Peyer's patch (tissue), 4 donors: ENCODE results near the gene ZNF57. TPM values are rescaled to one million over a fixed set of nuclear protein-coding genes. Genes with fewer than 3 reads are reported as not detected.
A peak's percentile ranks its signal among the peaks of the same experiment; 100 is the strongest.
"Not testable (repeated sequence)": the region's sequence is repeated elsewhere in the genome, so short reads cannot be mapped to it uniquely, and the experiment has no call there.

ENCODE experiments used
- DNase-seq, 3 donors: peaks; one replicate each; pipeline ENCODE4 v3.0.0-alpha.2; 2017 to 2019
- H3K27ac ChIP-seq, 4 donors: fragments of 200-600 bp; sonication (generic); one replicate each; pipeline ENCODE4 v1.5.1; 2016 to 2019
- H3K27me3 ChIP-seq, 2 donors: fragments of 200-600 bp; sonication (generic); one replicate each; pipeline ENCODE4 v1.5.1; 2019
- H3K36me3 ChIP-seq, 3 donors: fragments of 200-600 bp; sonication (generic); one replicate each; pipeline ENCODE4 v1.5.1; 2016 to 2019
- H3K4me1 ChIP-seq, 4 donors: fragments of 200-600 bp; sonication (generic); one replicate each; pipeline ENCODE4 v1.5.1; 2016 to 2019
- H3K4me3 ChIP-seq, 4 donors: fragments of 200-600 bp; sonication (generic); 1 replicate in 3 of 4; 2 replicates in 1 of 4; pipeline ENCODE4 v1.5.1; 2016 to 2019; ENCODE audit warnings: mild to moderate bottlenecking in 1 of 4
- H3K9me3 ChIP-seq, 4 donors: fragments of 200-600 bp; sonication (generic); one replicate each; pipeline ENCODE4 v1.5.1; 2016 to 2019; ENCODE audit warnings: mild to moderate bottlenecking in 1 of 4
- POLR2A ChIP-seq, 2 donors: fragments of 450-650 bp; IDR thresholded peaks; one replicate each; pipeline ENCODE4 v1.5.1; 2017; ENCODE audit warnings: antibody characterized with exemption in 2 of 2, mild to moderate bottlenecking in 2 of 2, moderate library complexity in 2 of 2
- total RNA-seq, 4 donors: library from RNA; depleted of rRNA; stranded (reverse); fragments of >200 nt; gene quantifications; one replicate each; pipeline ENCODE4 v1.1.0, GENCODE V29; 2016
- TF ChIP-seq, protein P1 (sequence below), 6 experiments: fragments of 450-650 bp in 4 of 6; fragments of 200-600 bp in 2 of 6; sonication (generic) in 1 of 6; IDR thresholded peaks; one replicate each; pipeline ENCODE4 v1.5.1; 2017 to 2019; ENCODE audit warnings: antibody characterized with exemption in 6 of 6, mild to moderate bottlenecking in 3 of 6, moderate library complexity in 1 of 6

The ZNF57 gene
- total RNA-seq, 4 donors from 2014 or later, result 2.5 to 24.1 (median 19.3) TPM

DNA sequence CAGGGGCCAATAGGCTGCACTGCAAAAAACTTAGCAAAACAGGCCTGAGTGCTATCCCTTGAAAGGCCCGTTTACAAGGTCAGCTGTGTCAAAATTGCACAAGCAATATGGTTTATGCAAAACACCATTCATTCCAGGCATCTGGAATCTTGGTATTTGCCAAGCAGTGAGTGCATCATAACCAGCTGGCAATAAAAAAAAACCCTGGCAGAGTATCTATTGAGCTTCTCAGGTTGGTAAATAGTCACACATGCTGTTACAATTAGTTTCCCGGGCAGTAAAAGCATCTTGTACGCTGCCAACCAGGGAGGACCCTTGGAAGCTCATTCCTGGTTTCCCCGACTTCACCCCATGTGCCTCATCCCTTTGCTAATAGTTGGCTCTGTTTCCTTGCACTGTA, 22.8 kb downstream of the ZNF57 start:
- H3K9me3 ChIP-seq, result no peaks in the 10 kb centered on the region
- H3K4me3 ChIP-seq, result no peak overlapping the region
- TF ChIP-seq, protein P1, sequence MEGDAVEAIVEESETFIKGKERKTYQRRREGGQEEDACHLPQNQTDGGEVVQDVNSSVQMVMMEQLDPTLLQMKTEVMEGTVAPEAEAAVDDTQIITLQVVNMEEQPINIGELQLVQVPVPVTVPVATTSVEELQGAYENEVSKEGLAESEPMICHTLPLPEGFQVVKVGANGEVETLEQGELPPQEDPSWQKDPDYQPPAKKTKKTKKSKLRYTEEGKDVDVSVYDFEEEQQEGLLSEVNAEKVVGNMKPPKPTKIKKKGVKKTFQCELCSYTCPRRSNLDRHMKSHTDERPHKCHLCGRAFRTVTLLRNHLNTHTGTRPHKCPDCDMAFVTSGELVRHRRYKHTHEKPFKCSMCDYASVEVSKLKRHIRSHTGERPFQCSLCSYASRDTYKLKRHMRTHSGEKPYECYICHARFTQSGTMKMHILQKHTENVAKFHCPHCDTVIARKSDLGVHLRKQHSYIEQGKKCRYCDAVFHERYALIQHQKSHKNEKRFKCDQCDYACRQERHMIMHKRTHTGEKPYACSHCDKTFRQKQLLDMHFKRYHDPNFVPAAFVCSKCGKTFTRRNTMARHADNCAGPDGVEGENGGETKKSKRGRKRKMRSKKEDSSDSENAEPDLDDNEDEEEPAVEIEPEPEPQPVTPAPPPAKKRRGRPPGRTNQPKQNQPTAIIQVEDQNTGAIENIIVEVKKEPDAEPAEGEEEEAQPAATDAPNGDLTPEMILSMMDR (IDR thresholded peaks at IDR 0.05), result no peak
- TF ChIP-seq POLR2A (IDR thresholded peaks at IDR 0.05), result no peak
- DNase-seq, result peak in 1 of 3 donors; percentile 19
- H3K27ac ChIP-seq, result no peak overlapping the region
- no peaks in the 10 kb centered on the region for H3K4me1 ChIP-seq
- no peaks in the 10 kb centered on the region for H3K27me3 ChIP-seq
- peaks cover 0 to 14% (median 0%) of the 10 kb centered on the region in 3 donors for H3K36me3 ChIP-seq

DNA sequence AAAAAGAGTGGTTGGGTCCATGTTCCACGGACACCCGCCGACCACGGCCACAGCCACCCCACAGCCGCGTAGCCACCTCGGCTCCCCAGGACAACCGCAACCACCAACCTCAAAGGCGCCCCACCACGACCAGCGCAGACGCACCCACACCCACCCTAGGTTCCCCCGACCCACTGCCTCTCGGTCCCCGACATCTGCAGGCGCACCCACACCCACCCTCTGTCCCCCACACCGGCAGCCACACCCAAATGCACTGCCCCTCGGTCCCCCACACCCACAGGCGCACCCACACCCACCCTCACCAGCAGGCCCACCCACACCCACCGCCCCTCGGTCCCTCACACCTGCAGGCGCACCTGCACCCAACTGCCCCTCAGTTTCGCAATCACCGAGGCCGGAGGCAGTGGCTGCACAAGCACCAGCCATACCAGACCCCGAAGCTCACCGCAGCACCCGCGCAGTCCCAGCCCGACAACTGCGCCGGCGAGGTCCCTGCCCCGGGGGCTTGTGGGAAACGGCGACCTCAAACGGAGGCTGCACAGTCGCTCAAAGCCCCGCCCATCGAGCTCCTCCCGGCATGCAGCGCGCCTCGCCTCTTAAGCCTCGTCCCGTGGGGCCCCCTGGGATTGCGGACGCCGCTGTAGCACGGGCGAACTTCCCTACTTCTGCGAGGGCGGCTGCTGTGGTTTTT, 25.8 kb downstream of the ZNF57 start:
- Histone ChIP-seq H3K27me3 (no peaks in the 10 kb centered on the region), H3K4me1 (no peaks in the 10 kb centered on the region), H3K4me3 (no peak overlapping the region), H3K36me3 (no peaks in the 10 kb centered on the region), H3K9me3 (peaks cover 0 to 3% (median 0%) of the 10 kb centered on the region in 4 donors), H3K27ac (no peak overlapping the region)
- peak in 1 of 3 donors; percentile 41 for DNase-seq
- TF ChIP-seq POLR2A (IDR thresholded peaks at IDR 0.05), result no peak
- TF ChIP-seq, protein P1 (IDR thresholded peaks at IDR 0.05), result no peak

- H3K27me3 ChIP-seq, result no peaks in the 10 kb centered on the region
- H3K4me3 ChIP-seq, result no peak overlapping the region
- H3K27ac ChIP-seq, result no peak overlapping the region
- DNase-seq, result no peak
- no peak for TF ChIP-seq POLR2A (IDR thresholded peaks at IDR 0.05)
- TF ChIP-seq, protein P1 (IDR thresholded peaks at IDR 0.05), result no peak
- no peaks in the 10 kb centered on the region for H3K36me3 ChIP-seq
- H3K4me1 ChIP-seq, result no peaks in the 10 kb centered on the region
- peaks cover 0 to 7% (median 0%) of the 10 kb centered on the region in 4 donors for H3K9me3 ChIP-seq
Measured at GRCh38 chr19:2927032-2927430, 26.3 kb downstream of the ZNF57 start.

DNA sequence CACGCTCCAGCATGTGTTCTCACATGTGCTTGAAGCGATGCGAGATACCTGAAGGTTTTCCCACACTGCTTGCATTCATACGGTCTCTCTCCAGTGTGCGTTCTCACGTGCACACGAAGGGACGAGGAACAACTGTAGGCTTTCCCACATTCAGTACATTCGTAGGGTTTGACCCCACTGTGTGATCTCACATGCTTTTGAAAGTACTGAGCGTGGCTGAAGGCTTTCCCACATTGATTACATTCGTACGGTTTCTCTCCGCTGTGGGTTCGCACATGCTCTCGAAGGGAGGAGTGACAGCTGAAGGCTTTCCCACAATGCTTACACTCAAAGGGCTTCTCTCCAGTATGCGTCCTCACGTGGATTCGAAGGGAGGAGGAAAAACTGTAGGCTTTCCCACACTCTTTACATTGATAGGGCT, 32.8 kb downstream of the ZNF57 start:
- H3K9me3 ChIP-seq, result peaks cover 0 to 37% (median 6%) of the 10 kb centered on the region in 4 donors
- DNase-seq, result no peak
- TF ChIP-seq POLR2A (IDR thresholded peaks at IDR 0.05), result no peak
- TF ChIP-seq, protein P1 (IDR thresholded peaks at IDR 0.05), result no peak
- no peaks in the 10 kb centered on the region for H3K27me3 ChIP-seq
- peaks cover 0 to 46% (median 0%) of the 10 kb centered on the region in 3 donors for H3K36me3 ChIP-seq
- H3K27ac ChIP-seq, result no peak overlapping the region
- no peaks in the 10 kb centered on the region for H3K4me1 ChIP-seq
- H3K4me3 ChIP-seq, result no peak overlapping the region

- peaks cover 0 to 52% (median 0%) of the 10 kb centered on the region in 3 donors for H3K36me3 ChIP-seq
- not testable (repeated sequence) for H3K27ac ChIP-seq, DNase-seq, H3K4me3 ChIP-seq, H3K27me3 ChIP-seq, H3K4me1 ChIP-seq
- peaks cover 0 to 37% (median 6%) of the 10 kb centered on the region in 4 donors for H3K9me3 ChIP-seq
Measured at GRCh38 chr19:2935863-2936262, 35.1 kb downstream of the ZNF57 start.

GRCh38 chr19:2942928-2943640, 42.4 kb downstream of the ZNF57 start:
- peaks cover 0 to 7% (median 0%) of the 10 kb centered on the region in 3 donors for H3K36me3 ChIP-seq
- no peak for DNase-seq
- H3K4me3 ChIP-seq, result no peak overlapping the region
- no peaks in the 10 kb centered on the region for H3K27me3 ChIP-seq
- TF ChIP-seq, protein P1 (IDR thresholded peaks at IDR 0.05), result no peak
- TF ChIP-seq POLR2A (IDR thresholded peaks at IDR 0.05), result no peak
- H3K4me1 ChIP-seq, result peaks cover 0 to 9% (median 7%) of the 10 kb centered on the region in 4 donors
- no peak overlapping the region for H3K27ac ChIP-seq
- no peaks in the 10 kb centered on the region for H3K9me3 ChIP-seq
